HG02759 (cell line): ENCODE measurements around the gene OGT.
"Not testable (repeated sequence)": the region's sequence is repeated elsewhere in the genome, so short reads cannot be mapped to it uniquely, and the experiment has no call there.

Experiments used
- ATAC-seq: cut with Tn5 transposase; IDR thresholded peaks from one replicate; pipeline ENCODE4 v1.9.1; 2021; ENCODE audit warnings: mild to moderate bottlenecking, moderate library complexity; ENCODE audit not compliant: unreplicated experiment

OGT gene

DNA sequence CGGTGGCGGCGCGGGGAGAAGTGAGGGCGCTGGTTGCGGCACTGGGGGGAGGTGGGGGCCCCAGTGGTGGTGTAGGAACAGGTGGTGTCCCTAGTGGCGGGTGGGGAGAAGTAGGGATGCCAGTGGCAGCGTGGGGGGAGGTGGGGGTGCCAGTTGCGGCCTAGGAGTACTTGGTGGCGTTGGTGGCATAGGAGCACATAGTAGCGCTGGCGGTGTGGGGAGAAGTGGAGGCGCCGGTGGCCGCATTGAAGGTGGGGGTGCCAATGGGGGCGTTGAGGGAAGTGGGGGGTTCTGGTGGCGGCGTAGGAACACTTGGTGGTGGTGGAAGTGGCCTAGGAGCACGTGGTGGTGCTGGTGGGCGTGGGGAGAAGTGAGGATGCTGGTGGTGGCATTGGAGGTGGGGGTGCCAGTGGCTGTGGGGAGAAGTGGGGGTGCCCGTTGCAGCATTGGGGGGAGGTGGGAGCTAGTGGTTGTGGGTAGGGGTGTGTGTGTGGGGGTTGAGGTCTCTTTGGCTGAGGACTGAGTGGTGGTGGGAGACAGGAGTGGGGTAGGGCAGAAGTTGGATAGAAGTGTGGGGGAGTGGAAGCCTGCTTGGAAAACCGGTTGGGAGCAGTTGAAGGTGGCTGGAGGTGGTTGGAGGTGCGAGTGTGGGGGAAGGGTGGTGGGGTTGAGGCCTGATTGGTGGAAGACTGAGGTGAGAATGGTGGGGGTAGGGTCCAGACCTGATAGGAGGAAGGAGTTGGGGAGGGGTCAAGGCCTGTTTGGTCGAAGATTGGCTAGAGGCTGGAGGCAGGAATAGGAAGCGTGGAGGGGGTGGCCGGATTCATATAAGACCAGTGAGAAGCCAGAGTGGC lies 46.5 kb downstream of the OGT start:
- ATAC-seq = no peak

DNA sequence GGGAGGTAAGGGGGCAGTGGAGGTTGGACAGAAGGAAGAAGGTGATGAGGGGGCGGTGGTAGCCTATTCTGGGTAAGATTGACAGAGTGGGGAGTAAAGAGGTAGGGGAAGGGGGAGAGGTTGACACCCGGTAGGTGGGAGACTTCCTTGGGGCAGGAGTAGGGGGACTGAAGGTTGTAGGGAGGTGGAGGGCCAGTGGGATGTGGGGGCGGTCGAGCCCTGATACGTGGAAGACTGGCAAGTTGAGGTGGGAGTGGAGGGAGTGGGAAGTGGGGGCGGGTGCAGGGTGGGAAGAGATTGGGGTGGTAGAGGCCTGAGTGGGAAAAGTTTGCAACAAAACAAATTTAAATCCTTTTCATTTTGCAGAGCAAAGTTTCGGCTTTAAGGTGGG lies 47.1 kb downstream of the OGT start:
- ATAC-seq = no peak

GRCh38 chrX:71581210-71581609 lies 48.3 kb downstream of the OGT start:
- no peak for ATAC-seq

DNA sequence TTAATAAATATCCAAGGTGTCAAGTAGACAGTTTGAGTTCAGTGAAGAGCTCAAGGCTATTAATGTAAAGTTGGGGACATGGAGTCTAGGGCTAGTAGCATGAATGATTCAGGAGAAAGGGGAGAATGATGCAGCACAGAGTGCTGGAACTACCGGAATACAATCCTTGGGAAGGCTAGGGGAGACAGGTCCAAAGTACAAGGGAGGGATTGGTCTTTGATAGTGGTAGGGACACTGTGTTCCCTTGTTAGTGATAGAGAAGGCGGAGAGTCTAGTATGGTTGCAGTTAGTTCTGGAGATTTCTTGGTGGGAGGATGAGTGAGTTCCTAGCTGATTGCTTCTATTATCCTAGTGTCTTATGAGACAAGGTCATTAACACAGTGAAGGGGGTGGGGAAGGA lies 54.0 kb downstream of the OGT start:
- no peak for ATAC-seq

DNA sequence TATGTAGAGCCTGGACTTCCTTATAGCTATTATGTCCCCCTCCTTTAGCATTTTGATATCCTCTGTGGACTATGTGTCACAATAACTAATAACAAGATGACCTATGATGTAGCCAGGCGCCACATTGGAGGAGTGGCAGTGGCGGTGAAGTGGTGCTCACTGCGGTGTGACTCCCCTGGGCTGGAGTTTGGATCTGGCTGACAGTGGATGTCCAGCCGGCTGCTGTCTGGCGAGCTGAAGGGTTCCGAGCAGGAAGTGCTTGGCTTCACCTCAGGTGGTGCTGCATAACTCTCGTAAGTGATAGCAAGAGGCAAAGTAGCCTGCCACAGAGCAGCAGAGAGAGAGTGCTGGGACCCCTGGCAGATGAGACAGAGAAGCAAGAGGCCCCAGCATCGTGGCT lies 60.3 kb downstream of the OGT start:
- not testable (repeated sequence) for ATAC-seq

DNA sequence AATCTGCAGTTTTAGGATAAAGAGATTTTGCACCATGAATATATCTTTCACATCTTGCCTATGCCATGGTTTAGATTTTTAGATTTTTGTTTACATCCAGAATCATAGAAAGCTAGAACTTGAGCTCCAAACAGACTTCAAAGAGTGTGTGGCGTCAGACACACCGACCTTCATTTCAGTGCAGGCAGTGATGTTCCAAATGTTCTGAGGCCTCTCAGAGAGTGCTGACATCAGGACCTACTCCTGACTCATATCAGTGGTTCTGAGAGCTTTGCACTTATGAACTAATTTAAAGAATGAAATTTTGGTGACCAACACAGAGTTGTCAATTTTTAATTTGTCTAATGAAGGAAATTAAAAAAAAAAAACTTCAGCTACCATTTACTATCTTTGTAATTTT lies 67.1 kb downstream of the OGT start:
- ATAC-seq = no peak

GRCh38 chrX:71603618-71604017 lies 70.7 kb downstream of the OGT start:
- ATAC-seq = no peak

GRCh38 chrX:71604141-71604540 lies 71.2 kb downstream of the OGT start:
- no peak for ATAC-seq

- ATAC-seq = no peak
These were observed 72.1 kb downstream of the OGT start for GRCh38 chrX:71604796-71605568.

GRCh38 chrX:71606536-71607216 lies 73.8 kb downstream of the OGT start:
- no peak for ATAC-seq

- no peak for ATAC-seq
These were observed 74.6 kb downstream of the OGT start for GRCh38 chrX:71607488-71607887.

- no peak for ATAC-seq
These were observed 76.3 kb downstream of the OGT start for GRCh38 chrX:71609095-71609750.

- not testable (repeated sequence) for ATAC-seq
These were observed 78.8 kb downstream of the OGT start for GRCh38 chrX:71611736-71612135.

GRCh38 chrX:71612256-71612655 lies 79.4 kb downstream of the OGT start:
- ATAC-seq = no peak

- ATAC-seq = no peak
These were observed 82.2 kb downstream of the OGT start for GRCh38 chrX:71615056-71615455.

- ATAC-seq = no peak
These were observed 83.0 kb downstream of the OGT start for GRCh38 chrX:71615954-71616353.

DNA sequence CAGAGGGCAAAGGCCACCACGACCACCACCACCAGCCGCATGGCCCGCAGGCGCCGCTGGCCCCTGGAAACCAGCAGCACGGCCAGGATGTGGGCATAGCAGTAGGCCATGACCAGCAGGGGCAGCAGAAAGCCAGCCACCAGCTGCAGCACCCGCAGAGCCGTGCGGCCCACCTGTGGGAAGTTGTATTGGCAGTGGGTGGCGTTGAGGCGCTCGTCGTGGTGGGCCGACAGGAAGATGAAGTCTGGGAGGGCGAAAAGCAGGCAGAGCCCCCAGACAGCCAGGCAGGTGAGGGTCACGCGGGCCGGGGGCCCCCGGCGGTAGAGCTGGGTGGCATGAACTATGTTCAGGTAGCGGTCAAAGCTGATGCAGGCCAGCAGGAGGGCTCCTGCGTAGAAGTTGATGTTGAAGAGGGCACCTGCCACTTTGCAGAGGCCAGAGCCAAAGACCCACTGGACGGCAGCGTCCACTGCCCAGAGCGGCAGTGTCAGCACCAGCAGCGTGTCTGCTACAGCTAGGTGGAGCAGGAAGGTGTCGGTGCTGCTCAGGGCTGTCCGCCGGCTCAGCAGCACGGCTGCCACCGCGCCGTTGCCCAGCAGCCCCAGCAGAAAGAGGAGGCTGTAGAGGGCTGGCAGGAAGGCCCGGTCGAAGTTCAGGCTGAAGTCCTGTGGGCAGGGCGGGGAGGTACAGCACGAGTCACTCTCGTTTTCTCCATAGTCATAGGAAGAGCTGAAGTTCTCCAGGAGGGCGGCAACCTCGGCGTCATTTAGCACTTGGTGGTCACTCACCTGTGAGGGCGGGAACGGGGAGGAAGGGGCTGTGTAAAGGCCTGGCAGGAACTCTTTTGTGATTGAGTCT lies 84.0 kb downstream of the OGT start:
- ATAC-seq = no peak

DNA sequence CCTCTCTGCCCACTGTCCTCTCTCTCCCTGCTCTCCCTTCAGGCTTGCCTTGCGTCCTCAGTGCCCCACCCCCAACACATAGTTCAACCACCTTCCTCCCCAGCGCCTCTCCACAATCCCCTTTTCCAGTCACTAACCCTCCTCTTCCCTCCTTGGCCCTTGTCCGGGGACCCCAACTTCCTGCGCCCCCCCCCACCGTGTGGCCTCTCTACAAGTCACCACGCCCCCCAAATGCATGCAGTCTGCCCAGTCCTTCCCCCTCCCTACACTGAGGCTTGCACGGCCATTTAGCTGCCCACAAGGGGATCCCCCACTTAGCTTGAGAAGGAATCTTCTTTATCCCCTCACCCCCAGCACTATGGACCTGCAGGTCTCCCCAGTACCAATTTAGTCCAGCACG lies 84.8 kb downstream of the OGT start:
- ATAC-seq = no peak

- ATAC-seq = peak; percentile 69
These were observed 85.4 kb downstream of the OGT start, which contains the start of gene CXCR3 for GRCh38 chrX:71618303-71618721. CXCR3 (minus strand) TSS chrX:71618511; CDS start chrX:71618449, 62 bp downstream.

DNA sequence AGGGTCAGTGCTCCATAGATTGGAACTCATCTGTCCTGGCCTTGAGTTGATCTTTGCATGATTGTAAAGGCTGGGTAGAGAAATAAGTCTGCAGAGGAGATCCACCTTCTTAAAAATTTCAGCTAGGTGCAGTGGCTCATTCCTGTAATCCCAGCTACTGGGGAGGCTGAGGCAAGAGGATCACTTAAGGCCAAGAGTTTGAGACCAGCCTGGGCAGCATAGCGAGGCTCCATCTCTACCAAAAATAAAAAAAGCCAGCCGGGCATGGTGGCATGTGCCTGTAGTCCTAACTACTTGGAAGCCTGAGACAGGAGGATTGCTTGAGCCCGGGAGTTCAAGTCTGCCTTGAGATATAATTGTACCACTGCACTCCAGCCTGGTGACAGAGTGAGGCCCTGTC lies 85.9 kb downstream of the OGT start:
- ATAC-seq = no peak
